DMS114 treated with DMSO at 0.1 percent for 48 hours (cell line): Measurements from ENCODE around the gene USP28.

ENCODE experiments used
- DNase-seq: peaks from one replicate; lab custom pipeline; 2025; ENCODE audit not compliant: unreplicated experiment; lab: John Stamatoyannopoulos, UW

USP28 gene

DNA sequence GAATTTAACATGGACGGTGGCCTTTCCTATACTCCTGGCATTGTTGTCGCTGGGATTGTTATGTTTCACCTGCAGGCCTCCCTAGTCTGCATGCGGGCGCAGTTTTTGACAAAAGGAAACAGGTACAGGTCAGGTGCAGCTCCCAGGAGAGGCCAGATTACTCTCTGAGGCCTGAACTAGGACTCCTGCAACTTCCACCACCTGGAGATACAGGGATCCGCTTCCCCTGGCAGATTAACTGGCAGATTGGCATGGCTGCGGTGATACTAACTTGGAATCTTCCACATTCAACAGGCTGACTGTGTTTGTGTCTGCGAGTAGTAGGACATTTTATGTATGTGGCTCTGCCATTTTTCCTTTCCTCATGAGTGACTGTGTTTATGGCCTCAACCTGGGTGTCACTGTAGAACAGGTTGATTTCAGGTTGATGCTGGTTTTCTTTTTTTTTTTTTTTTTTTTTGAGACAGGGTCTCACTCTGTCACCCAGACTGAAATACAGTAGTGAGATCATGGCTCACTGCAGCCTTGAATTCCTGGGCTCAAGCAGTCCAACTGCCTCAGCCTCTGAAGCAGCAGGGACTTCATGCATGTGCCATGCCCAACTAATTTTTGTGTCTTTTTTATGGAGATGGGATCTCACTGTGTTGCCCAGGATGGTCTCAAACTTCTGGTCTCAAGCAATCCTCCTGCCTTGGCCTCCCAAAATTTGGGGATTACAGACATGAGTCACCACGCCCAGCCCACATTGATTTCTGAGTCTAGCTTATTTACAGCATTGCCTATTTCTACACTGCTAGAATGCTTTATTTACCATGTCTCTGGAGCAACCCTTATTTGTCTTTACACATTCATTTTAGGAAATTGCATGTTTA is 1.7 kb upstream of the USP28 start:
- DNase-seq: no peak

DNA sequence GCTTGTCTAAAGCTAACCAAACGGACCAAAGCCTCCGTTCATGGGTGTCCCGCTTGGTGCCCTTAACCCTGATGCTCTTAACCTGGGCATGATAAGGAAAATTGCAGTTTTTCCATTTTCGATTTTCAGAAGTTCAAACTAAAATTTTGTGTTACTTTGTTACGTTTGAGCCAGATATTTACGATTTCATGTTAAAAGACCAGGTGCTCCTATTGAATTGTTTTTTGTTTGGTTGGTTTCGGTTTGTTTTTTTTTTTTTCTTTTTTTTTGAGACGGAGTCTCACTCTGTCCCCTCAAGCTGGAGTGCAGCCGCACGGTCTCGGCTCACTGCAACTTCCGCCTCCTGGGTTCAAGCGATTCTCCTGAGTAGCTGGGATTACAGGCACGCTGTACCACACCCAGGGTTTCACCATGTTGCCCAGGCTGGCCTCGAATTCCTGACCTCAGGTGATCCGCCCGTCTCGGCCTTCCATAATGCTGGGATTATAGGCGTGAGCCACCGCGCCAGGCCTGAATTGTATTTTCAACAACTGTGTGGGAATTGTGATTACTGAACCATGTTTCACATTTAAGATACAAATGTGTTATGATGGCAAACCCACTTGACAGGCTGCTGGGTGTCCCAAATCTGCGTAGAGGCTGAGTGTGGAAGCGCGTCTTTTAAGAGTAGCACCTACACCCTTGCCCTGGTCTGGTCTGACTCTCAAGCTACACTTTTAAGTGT is 864 bp upstream of the USP28 start:
- no peak for DNase-seq

DNA sequence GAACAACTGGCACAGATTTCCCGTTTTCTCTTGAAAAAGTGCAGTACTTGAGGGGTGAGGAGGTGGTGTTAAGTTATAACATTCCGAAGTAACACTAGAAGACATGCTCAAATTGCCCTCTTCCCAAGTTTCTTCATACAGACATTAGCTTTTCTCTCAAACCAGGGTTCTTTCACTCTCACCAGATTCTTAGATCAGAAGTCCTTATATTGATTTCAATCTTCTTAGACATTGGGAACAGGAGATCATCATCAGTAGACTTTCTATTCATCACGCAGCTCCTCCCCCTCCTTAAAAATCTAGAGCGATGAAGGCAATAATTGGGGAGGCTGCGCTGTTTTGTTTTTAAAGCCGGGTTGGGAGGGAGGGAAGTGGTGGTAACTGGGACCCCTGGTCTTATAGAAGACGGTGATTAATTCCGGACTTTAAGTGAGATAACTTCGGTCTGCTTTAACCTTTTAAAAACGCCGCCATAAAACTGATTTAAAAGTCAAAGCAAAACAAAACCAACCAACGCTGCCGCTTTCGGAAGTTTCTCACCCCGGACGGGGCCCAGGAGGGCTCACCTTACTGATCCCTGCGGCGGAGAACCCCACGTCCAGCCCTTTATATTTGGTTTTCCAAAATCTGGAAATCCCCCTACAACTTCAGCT is 665 bp downstream of the USP28 start:
- DNase-seq: no peak

DNA sequence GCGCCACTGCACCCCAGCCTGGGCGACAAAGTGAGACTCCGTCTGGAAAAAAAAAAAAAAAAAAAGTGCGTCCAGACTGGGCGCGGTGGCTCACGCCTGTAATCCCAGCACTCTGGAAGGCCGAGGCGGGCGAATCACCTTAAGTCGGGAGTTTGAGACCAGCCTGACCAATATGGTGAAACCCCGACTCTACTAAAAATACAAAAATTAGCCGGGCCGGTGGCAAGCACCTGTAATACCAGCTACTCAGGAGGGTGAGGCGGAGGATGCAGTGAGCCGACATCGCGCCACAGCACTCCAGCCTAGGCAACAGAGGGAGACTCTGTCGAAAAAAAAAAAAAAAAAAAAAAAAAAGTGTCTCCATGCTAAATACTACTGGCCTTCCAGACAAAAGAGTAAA is 1.3 kb downstream of the USP28 start:
- DNase-seq: no peak

DNA sequence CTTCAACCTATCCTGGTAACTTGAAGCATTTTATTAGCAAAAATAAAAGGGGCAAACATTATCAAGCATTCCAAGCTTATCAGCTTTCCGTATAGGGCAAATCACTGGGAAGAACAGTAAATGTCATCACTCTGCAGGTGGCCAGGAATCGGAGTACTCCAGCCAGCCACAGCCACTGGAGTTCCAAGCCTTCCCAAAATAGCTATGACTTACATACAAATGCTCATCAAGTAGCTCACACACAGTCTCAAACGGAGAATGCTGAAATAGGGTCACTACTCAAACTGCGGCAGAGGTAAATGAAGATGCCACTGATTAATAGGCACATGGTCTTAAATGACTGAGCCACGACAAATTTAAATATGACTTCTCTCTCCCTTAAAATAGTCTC is 2.1 kb downstream of the USP28 start:
- DNase-seq: no peak

DNA sequence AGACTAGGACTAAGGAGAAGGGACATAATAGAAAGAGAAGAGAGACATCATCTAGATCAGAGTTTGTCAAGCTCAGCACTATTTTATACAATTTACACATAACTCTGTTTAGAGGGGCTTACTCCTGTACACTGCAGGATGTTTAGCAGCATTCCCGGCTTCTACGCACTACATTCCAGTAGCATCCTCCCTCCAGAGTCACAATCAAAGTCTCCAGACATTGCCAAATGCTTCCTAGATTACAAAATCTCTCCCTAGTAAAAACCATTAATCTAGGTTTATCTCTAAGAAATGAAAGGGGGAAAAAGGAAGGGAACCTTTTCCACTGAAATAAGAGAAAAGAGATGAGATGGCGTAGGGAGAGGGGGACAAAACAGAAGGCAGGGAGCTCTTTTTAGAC is 4.0 kb downstream of the USP28 start:
- no peak for DNase-seq

DNA sequence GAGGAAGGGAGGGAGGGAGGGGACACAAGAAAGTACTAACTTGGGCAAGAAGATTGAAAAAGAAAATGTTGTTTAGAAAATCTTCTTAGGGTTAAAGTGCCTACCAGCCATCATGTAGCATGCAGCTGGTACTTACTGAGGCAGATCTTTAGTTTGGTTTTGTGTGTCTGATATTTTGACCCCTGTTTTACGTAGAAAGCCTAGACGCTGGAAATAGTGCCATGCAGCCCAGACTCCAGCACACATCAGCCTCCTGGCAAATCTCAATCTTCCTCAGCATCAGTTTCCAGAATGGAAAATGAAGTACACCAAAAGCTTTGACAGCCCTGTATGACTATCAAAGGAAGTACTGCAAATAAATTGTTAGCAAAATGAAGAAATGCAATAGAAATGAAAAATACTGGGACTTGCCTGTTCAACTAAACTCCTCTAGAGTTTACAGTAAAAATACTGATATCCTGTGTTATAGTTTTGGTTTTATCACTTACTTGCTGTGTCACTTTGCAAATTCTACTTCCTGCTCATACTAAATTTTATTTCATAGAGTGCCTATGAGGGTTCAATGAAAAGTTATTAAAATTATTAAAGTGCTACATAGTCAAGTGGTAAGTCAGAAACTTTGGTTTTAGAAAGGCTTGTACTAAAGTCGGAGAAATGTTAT is 7.4 kb downstream of the USP28 start:
- no peak for DNase-seq

DNA sequence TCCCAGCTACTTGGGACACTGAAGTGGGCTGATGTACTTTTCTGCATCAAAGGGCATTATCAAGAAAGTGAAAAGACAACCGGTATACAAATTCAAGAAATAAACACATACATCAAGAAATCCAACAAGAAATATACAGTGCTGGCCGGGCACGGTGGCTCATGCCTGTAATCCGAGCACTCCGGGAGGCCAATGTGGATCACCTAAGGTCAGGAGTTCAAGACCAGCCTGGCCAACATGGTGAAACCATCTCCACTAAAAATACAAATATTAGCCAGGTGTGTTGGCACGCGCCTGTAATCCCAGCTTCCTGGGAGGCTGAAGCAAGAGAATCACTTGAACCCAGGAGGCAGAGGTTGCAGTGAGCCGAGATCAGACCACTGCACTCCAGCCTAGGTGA is 9.5 kb downstream of the USP28 start:
- DNase-seq: no peak

DNA sequence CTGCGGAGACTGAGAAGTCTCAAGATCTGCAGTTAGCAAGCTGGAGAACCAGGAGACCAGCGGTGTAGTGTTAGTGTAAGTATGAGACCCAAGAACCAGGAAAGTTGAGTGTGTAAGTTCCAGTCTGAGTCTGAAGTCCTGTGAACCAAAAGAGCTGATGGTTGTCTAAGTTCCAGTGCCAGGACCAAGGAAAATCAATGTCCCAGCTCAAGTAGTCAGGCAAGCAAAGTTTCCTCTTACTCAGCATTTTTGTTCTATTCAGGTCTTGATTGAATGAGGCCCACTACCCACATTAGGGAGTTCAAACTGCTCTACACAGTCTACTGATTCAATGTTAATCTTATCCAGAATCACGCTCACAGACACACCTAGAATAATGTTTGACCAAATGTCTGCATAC is 11.0 kb downstream of the USP28 start:
- no peak for DNase-seq

DNA sequence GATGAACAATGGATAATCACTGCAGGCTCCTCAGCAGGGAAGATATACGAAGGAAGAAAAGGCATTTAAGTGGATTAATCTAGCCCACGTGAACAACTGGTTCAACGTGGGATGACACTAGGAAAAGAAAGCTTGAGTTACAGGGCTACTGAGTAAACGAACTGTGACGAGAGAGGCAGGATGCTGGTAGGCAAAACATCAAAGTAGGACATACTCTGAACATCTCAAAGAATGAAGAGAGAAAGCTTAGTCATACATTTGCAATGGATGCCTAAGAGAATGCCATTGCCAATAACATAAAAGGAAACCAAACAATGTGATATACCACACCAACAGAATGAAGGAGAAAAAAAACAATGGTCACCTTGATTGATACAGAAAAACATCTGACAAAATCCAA is 12.9 kb downstream of the USP28 start:
- no peak for DNase-seq

DNA sequence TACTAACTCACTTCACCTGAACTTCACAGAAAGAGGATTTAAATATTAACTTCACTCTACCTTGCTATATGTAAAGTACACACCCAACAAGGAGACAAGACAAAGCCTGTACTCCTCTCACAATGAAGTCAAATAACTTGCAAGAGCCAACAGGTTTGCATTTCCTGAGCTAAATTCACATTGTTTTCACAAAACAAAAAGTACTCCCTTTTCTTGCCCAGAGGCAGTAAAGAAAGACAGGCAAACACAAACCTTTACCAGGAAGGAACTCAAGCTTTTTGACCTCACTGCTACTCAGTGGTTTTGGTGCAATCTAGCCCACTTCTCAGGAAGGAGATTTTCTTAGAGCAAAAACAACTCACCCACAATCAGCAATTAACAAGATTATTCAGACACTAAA is 15.7 kb downstream of the USP28 start:
- no peak for DNase-seq

DNA sequence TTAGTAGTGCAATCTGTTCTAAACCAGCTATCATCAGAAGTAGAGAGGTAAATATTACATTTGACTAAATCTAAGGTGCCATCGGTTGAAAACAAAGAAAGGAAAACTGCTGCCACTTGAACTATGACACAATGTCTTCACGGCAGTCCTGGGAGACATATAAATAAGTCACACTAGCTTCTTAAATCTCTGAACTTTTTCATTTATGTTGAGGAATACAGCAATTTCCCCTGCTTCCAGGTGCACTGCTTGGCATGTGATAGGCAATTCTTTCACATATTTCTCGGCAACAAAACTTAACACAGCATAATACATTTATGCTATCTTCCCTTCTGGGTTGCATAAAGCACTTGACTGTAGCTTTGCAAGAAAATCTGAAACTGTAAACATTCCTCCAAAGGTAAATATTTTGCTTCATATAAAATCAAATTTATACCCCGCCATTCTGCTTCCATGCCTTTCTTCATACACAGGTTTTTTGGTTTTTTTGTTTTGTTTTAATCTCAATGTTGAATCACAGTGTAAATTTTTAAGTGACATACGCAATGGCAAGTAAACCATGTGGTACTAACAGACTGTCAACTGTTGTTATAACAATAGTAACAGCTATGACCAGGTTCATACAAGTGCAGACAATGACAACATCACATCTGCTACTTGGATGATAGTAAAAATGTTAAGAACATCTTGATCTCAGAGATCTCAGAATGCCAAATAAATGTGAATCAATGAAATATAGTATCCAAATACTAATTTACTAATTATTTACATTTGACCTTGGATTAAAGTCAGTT is 18.2 kb downstream of the USP28 start:
- DNase-seq: no peak

DNA sequence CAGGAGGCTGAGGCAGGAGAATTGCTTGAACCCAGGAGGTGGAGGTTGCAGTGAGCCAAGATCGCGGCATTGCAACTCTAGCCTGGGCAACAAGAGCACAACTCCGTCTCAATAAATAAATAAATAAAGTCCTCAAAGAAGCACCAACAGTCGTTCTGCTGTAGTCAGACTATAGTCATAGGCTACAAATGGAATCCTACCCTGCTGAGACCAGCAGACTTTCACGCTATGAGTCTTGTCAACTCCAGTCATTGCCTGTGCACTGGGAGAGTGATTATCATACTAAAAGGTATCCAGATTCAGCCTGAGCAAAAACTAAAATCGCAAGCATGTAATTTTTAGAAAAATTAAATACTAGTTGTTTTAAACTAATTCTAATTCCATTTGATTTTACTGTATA is 19.6 kb downstream of the USP28 start:
- DNase-seq: no peak

DNA sequence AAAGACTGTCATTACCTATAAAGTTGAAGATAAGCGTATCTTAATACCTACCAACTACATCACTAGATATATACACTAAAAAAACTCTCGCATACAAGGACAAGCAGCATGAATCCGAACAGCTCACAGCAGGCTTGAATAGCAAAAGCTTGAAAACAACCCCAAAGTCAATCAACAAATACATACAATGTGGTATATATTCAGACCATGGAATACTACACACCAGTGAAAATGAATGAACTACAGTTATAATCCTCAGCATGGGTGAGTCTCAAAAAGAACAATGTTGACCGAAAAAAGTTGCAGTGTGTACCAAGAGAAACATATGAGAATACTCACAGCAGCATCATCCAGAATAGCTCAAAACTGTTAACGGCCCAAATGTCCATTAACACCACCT is 25.2 kb downstream of the USP28 start:
- no peak for DNase-seq

DNA sequence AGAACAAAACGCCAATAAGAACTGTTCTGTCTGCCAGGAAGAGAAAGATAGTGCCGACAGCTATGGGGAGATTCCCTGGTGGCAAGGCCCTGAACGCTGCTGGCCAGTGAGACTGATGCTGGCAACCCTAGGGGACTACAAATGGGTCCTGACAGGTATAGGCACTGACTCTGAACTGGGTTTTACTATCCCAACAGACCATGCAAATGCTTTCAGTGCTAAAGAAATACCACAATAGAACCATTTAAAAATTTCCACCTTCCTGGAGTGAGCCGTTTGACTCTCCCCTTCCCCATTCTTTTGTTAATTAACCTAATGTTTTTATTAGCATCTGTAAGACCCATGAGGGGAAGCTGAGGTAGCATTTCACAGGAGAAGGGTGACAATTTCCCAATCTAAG is 25.7 kb downstream of the USP28 start:
- no peak for DNase-seq

DNA sequence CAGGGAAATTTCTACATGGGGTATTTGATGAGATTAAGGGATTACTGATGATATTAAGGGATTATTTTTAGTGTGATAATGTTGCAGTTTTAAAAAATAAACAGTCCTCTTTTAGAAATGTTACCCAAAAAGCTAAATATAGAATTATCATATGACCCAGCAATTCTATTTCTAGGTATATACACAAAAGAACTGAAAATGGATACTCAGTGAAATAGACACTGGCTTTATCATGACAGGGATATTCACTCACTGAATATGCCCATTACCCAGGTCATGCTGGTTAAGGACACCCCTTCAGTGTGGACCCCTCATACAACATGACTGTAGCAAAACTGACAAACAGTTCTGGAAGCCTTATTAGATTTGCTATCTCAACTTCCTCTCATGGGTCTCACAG is 27.8 kb downstream of the USP28 start:
- DNase-seq: no peak

DNA sequence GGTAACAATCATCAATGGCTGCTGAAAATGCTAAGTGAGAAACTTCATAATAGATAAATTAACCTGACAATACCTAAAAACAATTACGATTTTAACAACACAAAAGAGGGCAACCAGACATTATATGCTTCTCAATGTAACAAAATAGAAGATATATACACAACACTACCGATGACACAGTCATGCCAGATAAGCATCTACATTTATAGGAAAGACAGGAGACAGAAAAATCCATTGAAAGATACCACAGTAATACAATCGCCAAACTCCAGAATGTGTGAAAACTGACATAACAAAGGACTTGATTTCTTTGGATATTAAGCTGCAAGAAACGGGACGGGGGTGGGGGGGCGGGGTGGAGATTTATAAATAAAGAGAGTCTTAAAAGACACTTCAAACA is 28.3 kb downstream of the USP28 start:
- DNase-seq: no peak

DNA sequence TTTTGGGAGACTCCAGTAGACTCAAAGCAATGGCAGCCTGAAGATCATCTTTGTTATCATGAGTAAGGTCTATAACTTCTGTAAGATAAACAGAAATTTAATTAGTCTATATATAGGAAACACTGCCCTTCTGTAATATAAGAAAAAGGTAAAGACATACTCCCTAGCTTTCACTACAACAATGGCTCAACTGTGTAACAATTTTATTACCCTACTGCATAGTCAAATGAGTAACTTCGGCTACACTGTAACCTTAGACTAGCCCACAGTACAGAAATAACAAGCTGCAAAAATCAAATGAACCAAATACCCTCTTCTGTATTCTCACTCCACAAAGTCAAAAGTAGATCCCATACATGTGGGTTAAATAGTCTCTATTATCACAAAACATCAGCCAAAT is 33.7 kb downstream of the USP28 start:
- no peak for DNase-seq

DNA sequence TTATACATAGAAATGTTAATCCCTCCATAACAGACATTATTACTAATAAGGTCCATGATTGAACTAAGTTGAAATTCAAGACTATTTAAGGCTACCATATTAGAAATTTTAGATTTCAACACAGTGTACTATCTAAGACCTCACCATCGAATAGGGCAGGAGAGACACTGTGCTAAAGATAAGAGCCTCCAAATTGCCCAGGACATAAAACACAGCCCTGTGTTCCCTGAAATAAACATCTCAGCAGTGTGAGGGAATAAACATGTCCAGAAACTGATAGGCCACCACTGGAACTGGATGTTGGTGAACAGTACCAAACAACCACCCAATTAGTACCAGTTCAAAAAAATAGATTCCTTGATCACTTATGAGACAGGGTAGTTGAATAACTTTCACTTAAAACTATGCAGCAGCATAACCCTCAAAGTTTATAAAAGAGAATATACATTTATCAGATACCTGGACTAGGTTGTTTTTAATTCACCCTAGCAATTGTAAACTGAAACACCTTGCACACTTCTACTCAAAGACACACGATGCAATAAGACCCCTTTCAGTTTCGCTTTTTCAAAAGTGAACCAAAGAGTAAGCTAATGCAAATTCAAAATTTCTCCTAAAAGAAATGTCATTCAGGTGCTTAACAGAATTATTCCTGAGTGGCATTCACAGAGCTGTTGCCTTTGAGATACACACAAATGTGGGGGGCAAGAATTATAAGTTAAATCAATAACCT is 34.3 kb downstream of the USP28 start:
- no peak for DNase-seq

DNA sequence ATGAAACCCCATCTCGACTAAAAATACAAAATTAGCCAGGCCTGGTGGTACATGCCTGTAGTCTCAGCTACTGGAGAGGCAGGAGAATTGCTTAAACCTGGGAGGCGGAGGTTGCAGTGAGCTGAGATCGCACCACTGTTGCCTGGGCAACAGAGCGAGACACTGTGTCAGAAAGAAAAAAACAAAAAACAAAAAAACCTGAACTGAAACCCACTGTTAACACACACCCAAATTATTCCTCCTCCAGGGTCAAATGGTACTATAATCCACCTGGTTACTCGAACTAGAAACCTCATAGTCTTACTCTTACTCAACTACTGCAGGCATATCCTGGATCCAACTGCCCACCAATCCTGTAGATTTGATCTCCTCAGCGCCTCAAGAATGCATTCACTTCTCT is 35.5 kb downstream of the USP28 start:
- no peak for DNase-seq
